OCI-LY3 (cell line): ENCODE results near the gene PRRC1.

Source experiments
- CTCF ChIP-seq: fragments of 200-600, 300-600 bp; sonication (generic); IDR thresholded peaks from 2 replicates; pipeline ENCODE4 v1.5.1; 2014; ENCODE audit warnings: antibody characterized with exemption, low read length, low read depth
- EZH2phosphoT487 ChIP-seq: fragments of 200-600 bp; shearing (Covaris generic); IDR thresholded peaks from 2 replicates; pipeline ENCODE4 v1.6.1; 2018; ENCODE audit warnings: antibody characterized with exemption, mixed run types, low read depth

DNA sequence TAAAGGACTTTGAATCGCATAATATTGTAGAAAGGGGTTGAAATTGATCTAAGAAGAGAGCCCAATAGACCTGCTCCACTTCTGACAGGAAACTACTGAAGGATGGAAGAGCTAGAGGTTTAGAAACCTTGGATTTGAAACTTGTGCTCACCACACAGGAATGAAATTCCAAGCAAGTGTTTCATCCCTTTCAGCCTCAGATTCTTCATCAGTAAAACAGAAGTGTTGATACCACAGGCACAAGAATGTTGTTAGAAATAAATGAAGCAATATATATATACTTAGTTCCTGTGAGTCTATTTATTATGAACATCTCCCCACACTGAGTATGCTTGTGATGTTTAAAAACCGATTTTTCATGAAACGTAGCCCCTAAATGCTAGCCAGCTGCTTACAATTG is 43.8 kb downstream of the PRRC1 start:
- TF ChIP-seq CTCF (no peak), EZH2phosphoT487 (no peak)
